C4-2B (cell line): Measurements from ENCODE around the gene ENG.

Experiments used
- H3K27ac ChIP-seq: fragments of 450-650 bp; 2 replicates; pipeline ENCODE4 v1.5.1; 2017
- CTCF ChIP-seq: fragments of 450-650 bp; conservative IDR thresholded peaks from 2 replicates; pipeline ENCODE4 v1.5.1; 2017; ENCODE audit warnings: mild to moderate bottlenecking
- ZFX ChIP-seq: fragments of 450-650 bp; IDR thresholded peaks from 2 replicates; pipeline ENCODE4 v1.6.1; 2017

ENG gene

DNA sequence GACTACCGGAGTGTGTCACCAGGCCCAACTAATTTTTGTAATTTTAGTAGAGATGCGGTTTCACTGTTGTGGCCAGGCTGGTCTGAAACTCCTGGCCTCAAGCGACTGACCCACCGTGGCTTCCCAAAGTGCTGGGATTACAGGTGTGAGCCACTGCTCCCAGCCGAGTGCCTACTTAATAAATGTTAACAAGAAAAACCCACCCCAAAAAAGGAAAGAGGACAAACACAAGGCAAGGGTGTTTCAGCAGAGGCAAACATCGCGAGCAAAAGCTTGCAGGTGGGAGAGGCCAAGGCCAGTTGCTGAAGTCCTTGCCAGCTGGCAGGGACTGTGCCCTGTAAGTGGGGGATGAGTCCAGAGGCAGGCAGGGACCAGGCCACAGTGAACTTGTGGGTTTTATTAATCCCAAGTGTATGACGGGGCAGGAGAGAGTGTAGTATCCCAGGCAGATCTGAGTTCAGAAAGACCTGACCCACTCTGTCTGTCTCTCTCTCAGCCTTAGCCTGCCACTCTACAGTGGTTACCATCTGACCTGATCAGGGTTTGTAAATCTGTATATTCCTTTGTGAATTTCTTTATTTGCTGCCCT, 58.1 kb downstream of the ENG start:
- no peak for TF ChIP-seq ZFX
- no peak for TF ChIP-seq CTCF
- H3K27ac ChIP-seq = no peak overlapping the region

GRCh38 chr9:127794001-127794791, 60.3 kb downstream of the ENG start:
- TF ChIP-seq ZFX (no peak), CTCF (no peak)
- H3K27ac ChIP-seq = no peak overlapping the region

- no peak overlapping the region for H3K27ac ChIP-seq
- TF ChIP-seq CTCF (no peak), ZFX (no peak)
Measured at GRCh38 chr9:127793093-127793708, 61.3 kb downstream of the ENG start.

GRCh38 chr9:127792417-127793031, 61.9 kb downstream of the ENG start:
- no peak overlapping the region for H3K27ac ChIP-seq
- TF ChIP-seq ZFX = no peak
- TF ChIP-seq CTCF = no peak

DNA sequence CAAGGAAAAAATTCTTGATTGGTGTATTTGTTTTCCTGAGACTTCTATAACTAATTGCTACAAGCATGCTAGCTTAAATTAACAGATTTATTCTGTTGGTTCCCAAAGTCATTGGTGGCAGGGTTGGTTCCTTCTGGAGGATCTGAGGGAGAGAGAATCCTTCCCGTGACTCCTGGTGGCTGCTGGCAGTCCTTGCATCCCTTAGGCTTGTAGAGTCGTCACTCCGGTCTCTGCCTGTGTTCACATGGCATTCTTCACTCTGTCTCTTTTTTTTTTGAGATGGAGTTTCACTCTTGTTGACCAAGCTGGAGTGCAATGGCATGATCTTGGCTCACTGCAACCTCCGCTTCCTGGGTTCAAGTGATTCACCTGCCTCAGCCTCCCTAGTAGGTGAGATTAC, 63.4 kb downstream of the ENG start:
- no peak for TF ChIP-seq ZFX
- no peak for TF ChIP-seq CTCF
- no peak overlapping the region for H3K27ac ChIP-seq

DNA sequence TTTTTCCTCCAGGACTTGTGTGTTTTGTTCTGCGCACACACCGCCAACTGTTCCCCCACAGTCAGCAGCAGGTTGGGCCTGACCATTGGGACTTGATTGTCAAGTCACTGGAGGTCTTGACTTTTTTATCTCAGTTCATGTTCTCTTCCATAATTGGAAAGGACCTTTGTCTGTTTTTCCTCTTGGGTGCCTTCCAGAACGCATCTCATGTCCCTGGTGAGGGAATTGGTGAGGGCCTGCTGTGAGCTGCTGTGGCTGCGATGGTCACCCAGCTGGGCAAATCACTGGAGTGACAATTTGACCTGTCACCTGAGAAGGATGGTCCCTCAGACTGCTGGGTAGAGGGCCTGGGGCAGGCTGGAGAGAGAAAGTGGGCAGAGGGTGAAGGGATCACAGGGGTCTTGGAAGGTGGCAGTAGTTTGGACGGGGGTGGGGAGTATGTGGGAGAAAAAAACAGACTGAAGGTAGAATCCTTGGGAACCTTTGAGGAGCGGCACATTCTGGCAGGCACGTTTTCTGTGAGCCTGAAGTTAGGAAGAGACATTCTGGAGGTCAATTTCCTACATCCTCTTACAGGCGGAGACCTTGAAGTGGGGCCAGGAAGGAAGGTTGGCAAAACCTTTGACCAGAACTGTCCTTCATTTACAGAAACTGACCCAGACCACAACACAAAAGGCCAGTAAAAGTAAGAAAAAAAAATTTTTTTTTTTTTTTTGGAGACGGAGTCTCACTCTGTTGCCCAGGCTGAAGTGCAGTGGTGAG, 64.2 kb downstream of the ENG start:
- no peak overlapping the region for H3K27ac ChIP-seq
- no peak for TF ChIP-seq ZFX
- TF ChIP-seq CTCF = no peak
